ENCODE measurements around the gene CLEC18C.

GRCh38 chr16:70160821-70161220 is 12.8 kb upstream of the CLEC18C start:
- TF ChIP-seq CTCF (IDR thresholded peaks at IDR 0.05) (no peak), POLR2A (IDR thresholded peaks at IDR 0.05) (no peak)
